K562 (cell line): ENCODE measurements around the gene SUOX. TPM values are rescaled to one million over a fixed set of nuclear protein-coding genes. Genes with fewer than 3 reads are reported as not detected.

Experiments used
- E2F3 ChIP-seq: fragments of 250-450 bp; sonication (Bioruptor Pico); IDR thresholded peaks from 2 replicates; pipeline ENCODE4 v1.4.0; 2020; ENCODE audit warnings: mild to moderate bottlenecking
- FOXJ3 ChIP-seq: sonication (generic); formaldehyde crosslinking; IDR thresholded peaks from 2 replicates; pipeline ENCODE4 v1.4.0; 2020; ENCODE audit warnings: mild to moderate bottlenecking, missing genetic modification reagents
- FOXP1 ChIP-seq: sonication (generic); formaldehyde crosslinking; IDR thresholded peaks from 2 replicates; pipeline ENCODE4 v1.8.0; 2022; ENCODE audit warnings: mild to moderate bottlenecking, missing genetic modification reagents
- KAT2B ChIP-seq: IDR thresholded peaks from one replicate; pipeline ENCODE4 v1.6.1; 2012; ENCODE audit warnings: low read depth, mild to moderate bottlenecking, control low read depth, inconsistent platforms, low read length, moderate library complexity
- MEIS2 ChIP-seq: fragments of 450-650 bp; IDR thresholded peaks from 2 replicates; pipeline ENCODE4 v1.6.1; 2014; ENCODE audit warnings: mild to moderate bottlenecking; ENCODE audit not compliant: partially characterized antibody
- NCOR1 ChIP-seq: fragments of 450-650 bp; IDR thresholded peaks from 2 replicates; pipeline ENCODE4 v1.6.1; 2016; ENCODE audit warnings: mild to moderate bottlenecking, moderate library complexity
- NFIC ChIP-seq: fragments of 450-650 bp; IDR thresholded peaks from 2 replicates; pipeline ENCODE4 v1.6.1; 2017; ENCODE audit warnings: mild to moderate bottlenecking, inconsistent platforms
- RBM25 ChIP-seq: fragments of 200-400 bp; formaldehyde crosslinking; IDR thresholded peaks from 2 replicates; pipeline ENCODE4 v1.6.1; 2018; ENCODE audit warnings: low read length, low read depth, moderate library complexity; ENCODE audit not compliant: severe bottlenecking
- TGIF2 ChIP-seq: sonication (generic); formaldehyde crosslinking; IDR thresholded peaks from 2 replicates; pipeline ENCODE4 v1.8.1; 2022; ENCODE audit warnings: mild to moderate bottlenecking, missing genetic modification reagents, moderate library complexity
- U2AF1 ChIP-seq: fragments of 200-400 bp; formaldehyde crosslinking; optimal IDR thresholded peaks from 2 replicates; pipeline ENCODE3; 2017; ENCODE audit warnings: mild to moderate bottlenecking, low read depth, low read length, moderate library complexity
- XRCC5 ChIP-seq: fragments of 200-400 bp; formaldehyde crosslinking; IDR thresholded peaks from 2 replicates; pipeline ENCODE4 v1.6.1; 2017; ENCODE audit warnings: low read depth, mild to moderate bottlenecking, low read length
- ZNF57 ChIP-seq: fragments of 450-650 bp; formaldehyde crosslinking; IDR thresholded peaks from 2 replicates; pipeline ENCODE4 v1.4.0; 2020; ENCODE audit warnings: mild to moderate bottlenecking, moderate library complexity
- ZNF830 ChIP-seq: fragments of 250-450 bp; sonication (Bioruptor Pico); IDR thresholded peaks from 2 replicates; pipeline ENCODE4 v1.5.0; 2021; ENCODE audit warnings: mild to moderate bottlenecking
- polyA plus RNA-seq, 8 experiments: library from polyadenylated mRNA; depleted of rRNA in 4 of 8; stranded (reverse) in 5 of 8; unstranded in 3 of 8; fragments of >200 nt; fragmentation: Nextera tagmentation in 2 of 8; fragmentation: Illumina TruSeq in 1 of 8; extraction: Ambion mirVana in 2 of 8; extraction: Trizol in 1 of 8; gene quantifications; 2 replicates each; pipeline versions ENCODE4 v1.2.1 to v1.2.3, GENCODE V29; 2011 to 2014; ENCODE audit warnings: inconsistent platforms in 1 of 8, missing spikeins in 1 of 8
- total RNA-seq, 7 experiments: library from RNA; depleted of rRNA in 6 of 7; stranded (reverse); fragments of >200 nt in 6 of 7; fragmentation: Illumina TruSeq in 2 of 7; extraction: Trizol in 2 of 7; gene quantifications; 2 replicates each; pipeline versions ENCODE4 v1.2.1 to v1.2.3, GENCODE V29; 2011 to 2021; ENCODE audit warnings: low replicate concordance in 1 of 7
- TF ChIP-seq, protein P1 (sequence below): fragments of 450-650 bp; IDR thresholded peaks from 2 replicates; pipeline ENCODE4 v1.7.0; 2016; ENCODE audit warnings: borderline replicate concordance
- TF ChIP-seq, protein P2 (sequence below): fragments of 250-450 bp; sonication (Bioruptor Pico); IDR thresholded peaks from 2 replicates; pipeline ENCODE4 v1.4.0; 2020; ENCODE audit warnings: mild to moderate bottlenecking, moderate library complexity
- TF ChIP-seq, protein P3 (sequence below): sonication (generic); formaldehyde crosslinking; IDR thresholded peaks from 2 replicates; pipeline ENCODE4 v1.8.0; 2023; ENCODE audit warnings: mild to moderate bottlenecking, missing genetic modification reagents
- TF ChIP-seq, protein P4 (sequence below): fragments of 450-650 bp; IDR thresholded peaks from 2 replicates; pipeline ENCODE4 v1.6.1; 2018; ENCODE audit not compliant: partially characterized antibody

Gene SUOX
- total and polyA plus RNA-seq, 9 of the 15 experiments (the other 6 are each of a cell fraction or from before 2014, with no cell fraction given): 9.2 to 39.7 (median 25.4) TPM

DNA sequence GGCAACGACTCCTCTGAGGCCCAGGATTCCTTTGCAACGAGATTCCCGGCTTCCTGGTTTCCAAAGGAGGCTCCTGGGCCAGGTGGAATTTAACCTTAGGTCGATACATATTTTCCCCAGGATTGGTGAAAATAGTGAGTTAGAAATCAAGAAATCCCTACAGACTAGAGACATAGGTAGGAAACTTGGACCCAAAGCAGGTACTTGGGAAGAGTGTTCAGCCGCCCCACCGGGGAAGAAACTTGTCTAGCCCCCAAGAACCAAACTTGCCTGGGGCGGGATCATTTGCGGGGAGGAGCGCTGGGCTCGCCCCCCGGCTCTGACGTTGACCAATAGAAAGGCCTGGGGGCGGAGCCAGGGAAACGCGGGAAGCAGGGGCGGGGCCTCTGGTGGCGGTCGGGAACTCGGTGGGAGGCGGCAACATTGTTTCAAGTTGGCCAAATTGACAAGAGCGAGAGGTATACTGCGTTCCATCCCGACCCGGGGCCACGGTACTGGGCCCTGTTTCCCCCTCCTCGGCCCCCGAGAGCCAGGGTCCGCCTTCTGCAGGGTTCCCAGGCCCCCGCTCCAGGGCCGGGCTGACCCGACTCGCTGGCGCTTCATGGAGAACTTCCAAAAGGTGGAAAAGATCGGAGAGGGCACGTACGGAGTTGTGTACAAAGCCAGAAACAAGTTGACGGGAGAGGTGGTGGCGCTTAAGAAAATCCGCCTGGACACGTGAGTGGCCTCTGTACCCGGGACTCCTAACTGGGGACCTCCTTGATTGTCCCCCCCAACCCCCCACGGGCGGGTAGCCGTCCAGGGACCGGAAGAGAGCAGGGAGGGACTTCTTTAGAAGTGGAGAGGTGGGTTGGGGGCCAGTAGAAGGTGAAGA is 30.4 kb upstream of the SUOX start, which contains the start of gene CDK2 (continued):
- TF ChIP-seq TGIF2 (0 out of 2 replicates have a peak, but pooled peaks have one; percentile 43), ZNF830 (CRISPR knock-in tag) (no peak), KAT2B (no peak), U2AF1 (no peak), RBM25 (no peak), MEIS2 (no peak), E2F3 (CRISPR knock-in tag) (peak; percentile 62), NCOR1 (no peak), FOXJ3 (no peak), NFIC (peak; percentile 7; the same call in 1 of the 2 replicates), XRCC5 (0 out of 2 replicates have a peak, but pooled peaks have one; percentile 28), FOXP1 (CRISPR knock-in tag) (no peak), ZNF57 (CRISPR knock-in tag) (no peak)
- TF ChIP-seq, protein P1, sequence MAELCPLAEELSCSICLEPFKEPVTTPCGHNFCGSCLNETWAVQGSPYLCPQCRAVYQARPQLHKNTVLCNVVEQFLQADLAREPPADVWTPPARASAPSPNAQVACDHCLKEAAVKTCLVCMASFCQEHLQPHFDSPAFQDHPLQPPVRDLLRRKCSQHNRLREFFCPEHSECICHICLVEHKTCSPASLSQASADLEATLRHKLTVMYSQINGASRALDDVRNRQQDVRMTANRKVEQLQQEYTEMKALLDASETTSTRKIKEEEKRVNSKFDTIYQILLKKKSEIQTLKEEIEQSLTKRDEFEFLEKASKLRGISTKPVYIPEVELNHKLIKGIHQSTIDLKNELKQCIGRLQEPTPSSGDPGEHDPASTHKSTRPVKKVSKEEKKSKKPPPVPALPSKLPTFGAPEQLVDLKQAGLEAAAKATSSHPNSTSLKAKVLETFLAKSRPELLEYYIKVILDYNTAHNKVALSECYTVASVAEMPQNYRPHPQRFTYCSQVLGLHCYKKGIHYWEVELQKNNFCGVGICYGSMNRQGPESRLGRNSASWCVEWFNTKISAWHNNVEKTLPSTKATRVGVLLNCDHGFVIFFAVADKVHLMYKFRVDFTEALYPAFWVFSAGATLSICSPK: no peak
- TF ChIP-seq, protein P2, sequence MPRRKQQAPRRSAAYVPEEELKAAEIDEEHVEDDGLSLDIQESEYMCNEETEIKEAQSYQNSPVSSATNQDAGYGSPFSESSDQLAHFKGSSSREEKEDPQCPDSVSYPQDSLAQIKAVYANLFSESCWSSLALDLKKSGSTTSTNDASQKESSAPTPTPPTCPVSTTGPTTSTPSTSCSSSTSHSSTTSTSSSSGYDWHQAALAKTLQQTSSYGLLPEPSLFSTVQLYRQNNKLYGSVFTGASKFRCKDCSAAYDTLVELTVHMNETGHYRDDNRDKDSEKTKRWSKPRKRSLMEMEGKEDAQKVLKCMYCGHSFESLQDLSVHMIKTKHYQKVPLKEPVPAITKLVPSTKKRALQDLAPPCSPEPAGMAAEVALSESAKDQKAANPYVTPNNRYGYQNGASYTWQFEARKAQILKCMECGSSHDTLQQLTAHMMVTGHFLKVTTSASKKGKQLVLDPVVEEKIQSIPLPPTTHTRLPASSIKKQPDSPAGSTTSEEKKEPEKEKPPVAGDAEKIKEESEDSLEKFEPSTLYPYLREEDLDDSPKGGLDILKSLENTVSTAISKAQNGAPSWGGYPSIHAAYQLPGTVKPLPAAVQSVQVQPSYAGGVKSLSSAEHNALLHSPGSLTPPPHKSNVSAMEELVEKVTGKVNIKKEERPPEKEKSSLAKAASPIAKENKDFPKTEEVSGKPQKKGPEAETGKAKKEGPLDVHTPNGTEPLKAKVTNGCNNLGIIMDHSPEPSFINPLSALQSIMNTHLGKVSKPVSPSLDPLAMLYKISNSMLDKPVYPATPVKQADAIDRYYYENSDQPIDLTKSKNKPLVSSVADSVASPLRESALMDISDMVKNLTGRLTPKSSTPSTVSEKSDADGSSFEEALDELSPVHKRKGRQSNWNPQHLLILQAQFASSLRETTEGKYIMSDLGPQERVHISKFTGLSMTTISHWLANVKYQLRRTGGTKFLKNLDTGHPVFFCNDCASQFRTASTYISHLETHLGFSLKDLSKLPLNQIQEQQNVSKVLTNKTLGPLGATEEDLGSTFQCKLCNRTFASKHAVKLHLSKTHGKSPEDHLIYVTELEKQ (CRISPR knock-in tag): no peak
- TF ChIP-seq, protein P3, sequence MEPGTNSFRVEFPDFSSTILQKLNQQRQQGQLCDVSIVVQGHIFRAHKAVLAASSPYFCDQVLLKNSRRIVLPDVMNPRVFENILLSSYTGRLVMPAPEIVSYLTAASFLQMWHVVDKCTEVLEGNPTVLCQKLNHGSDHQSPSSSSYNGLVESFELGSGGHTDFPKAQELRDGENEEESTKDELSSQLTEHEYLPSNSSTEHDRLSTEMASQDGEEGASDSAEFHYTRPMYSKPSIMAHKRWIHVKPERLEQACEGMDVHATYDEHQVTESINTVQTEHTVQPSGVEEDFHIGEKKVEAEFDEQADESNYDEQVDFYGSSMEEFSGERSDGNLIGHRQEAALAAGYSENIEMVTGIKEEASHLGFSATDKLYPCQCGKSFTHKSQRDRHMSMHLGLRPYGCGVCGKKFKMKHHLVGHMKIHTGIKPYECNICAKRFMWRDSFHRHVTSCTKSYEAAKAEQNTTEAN: no peak
- TF ChIP-seq, protein P4, sequence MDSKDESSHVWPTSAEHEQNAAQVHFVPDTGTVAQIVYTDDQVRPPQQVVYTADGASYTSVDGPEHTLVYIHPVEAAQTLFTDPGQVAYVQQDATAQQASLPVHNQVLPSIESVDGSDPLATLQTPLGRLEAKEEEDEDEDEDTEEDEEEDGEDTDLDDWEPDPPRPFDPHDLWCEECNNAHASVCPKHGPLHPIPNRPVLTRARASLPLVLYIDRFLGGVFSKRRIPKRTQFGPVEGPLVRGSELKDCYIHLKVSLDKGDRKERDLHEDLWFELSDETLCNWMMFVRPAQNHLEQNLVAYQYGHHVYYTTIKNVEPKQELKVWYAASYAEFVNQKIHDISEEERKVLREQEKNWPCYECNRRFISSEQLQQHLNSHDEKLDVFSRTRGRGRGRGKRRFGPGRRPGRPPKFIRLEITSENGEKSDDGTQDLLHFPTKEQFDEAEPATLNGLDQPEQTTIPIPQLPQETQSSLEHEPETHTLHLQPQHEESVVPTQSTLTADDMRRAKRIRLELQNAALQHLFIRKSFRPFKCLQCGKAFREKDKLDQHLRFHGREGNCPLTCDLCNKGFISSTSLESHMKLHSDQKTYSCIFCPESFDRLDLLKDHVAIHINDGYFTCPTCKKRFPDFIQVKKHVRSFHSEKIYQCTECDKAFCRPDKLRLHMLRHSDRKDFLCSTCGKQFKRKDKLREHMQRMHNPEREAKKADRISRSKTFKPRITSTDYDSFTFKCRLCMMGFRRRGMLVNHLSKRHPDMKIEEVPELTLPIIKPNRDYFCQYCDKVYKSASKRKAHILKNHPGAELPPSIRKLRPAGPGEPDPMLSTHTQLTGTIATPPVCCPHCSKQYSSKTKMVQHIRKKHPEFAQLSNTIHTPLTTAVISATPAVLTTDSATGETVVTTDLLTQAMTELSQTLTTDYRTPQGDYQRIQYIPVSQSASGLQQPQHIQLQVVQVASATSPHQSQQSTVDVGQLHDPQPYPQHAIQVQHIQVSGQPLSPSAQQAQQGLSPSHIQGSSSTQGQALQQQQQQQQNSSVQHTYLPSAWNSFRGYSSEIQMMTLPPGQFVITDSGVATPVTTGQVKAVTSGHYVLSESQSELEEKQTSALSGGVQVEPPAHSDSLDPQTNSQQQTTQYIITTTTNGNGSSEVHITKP: peak; percentile 4
